Activated CD8-positive, alpha-beta T cell treated with anti-CD3 and anti-CD28 coated beads for 36 hours (primary cell): ENCODE results near the gene VRTN. TPM values are rescaled to one million over a fixed set of nuclear protein-coding genes. Genes with fewer than 3 reads are reported as not detected.

Experiments used
- ATAC-seq: fragments of 200-7000 bp; cut with Tn5 transposase; one replicate; pipeline ENCODE4 v1.10.0; 2021; ENCODE audit warnings: mild to moderate bottlenecking, moderate library complexity
- CTCF ChIA-PET: fragments of 350-600 bp; sonication (Branson Sonifier 250); formaldehyde crosslinking; loops from one replicate; lab custom pipeline; 2021; ENCODE audit warnings: antibody characterized with exemption; lab: Charles Lee
- POLR2A ChIA-PET: fragments of 350-600 bp; sonication (Branson Sonifier 250); formaldehyde crosslinking; loops from one replicate; lab custom pipeline; 2021; ENCODE audit warnings: antibody characterized with exemption; lab: Charles Lee
- DNase-seq: peaks from one replicate; pipeline ENCODE4 v3.0.0-alpha.2; 2020
- H3K27ac Mint-ChIP-seq: one replicate; pipeline ENCODE4 v1.8.0; 2021; ENCODE audit warnings: mild to moderate bottlenecking, mixed read lengths
- H3K27me3 Mint-ChIP-seq: one replicate; pipeline ENCODE4 v1.8.0; 2021; ENCODE audit warnings: mixed read lengths
- H3K36me3 Mint-ChIP-seq: one replicate; pipeline ENCODE4 v1.8.0; 2021; ENCODE audit warnings: low read depth, mixed read lengths
- H3K4me1 Mint-ChIP-seq: one replicate; pipeline ENCODE4 v1.8.0; 2021; ENCODE audit warnings: low read depth, mixed read lengths
- H3K4me3 Mint-ChIP-seq: one replicate; pipeline ENCODE4 v1.8.0; 2021; ENCODE audit warnings: mild to moderate bottlenecking, moderate library complexity, mixed read lengths
- H3K9me3 Mint-ChIP-seq: one replicate; pipeline ENCODE4 v1.8.0; 2021; ENCODE audit warnings: mixed read lengths
- CTCF ChIP-seq: fragments of 200-600 bp; IDR thresholded peaks from one replicate; pipeline ENCODE4 v1.8.0; 2022; ENCODE audit warnings: antibody characterized with exemption, mild to moderate bottlenecking
- intact Hi-C: fragments of 100-400 bp; cut with micrococcal nuclease; formaldehyde crosslinking; loops from one replicate; pipeline ENCODE4 v1.10.0; 2022
- total RNA-seq, 2 experiments: library from RNA; stranded (reverse); gene quantifications; one replicate each; pipeline ENCODE4 v1.2.3, GENCODE V29; 2021

VRTN gene
- not detected for total RNA-seq

GRCh38 chr14:74348241-74348734 is at the start of gene VRTN:
Gene VRTN (plus strand): TSS chr14:74348471. CDS start chr14:74356784, 8,313 bp downstream.
- Mint-ChIP-seq H3K36me3 (no peaks in the 10 kb centered on the region), H3K27me3 (peaks cover 5% of the 10 kb centered on the region), H3K4me3 (no peak within 1 kb of the TSS), H3K9me3 (no peaks in the 10 kb centered on the region), H3K27ac (no peak within 1 kb of the TSS), H3K4me1 (no peaks in the 10 kb centered on the region)
- intact Hi-C loops, result no loop called here
- DNase-seq (no peak), ATAC-seq (no peak)
- ChIA-PET POLR2A (no interaction called here), CTCF (no interaction called here)
- no peak for TF ChIP-seq CTCF

- POLR2A ChIA-PET, result no interaction called here
- Mint-ChIP-seq H3K27me3 (no peaks in the 10 kb centered on the region), H3K4me3 (no peak overlapping the region), H3K36me3 (peaks cover 24% of the 10 kb centered on the region), H3K4me1 (peaks cover 23% of the 10 kb centered on the region), H3K9me3 (no peaks in the 10 kb centered on the region), H3K27ac (peak overlapping the region; percentile 13)
- TF ChIP-seq CTCF, result no peak
- intact Hi-C loops, result no loop called here
- no peak for DNase-seq
- CTCF ChIA-PET, result interaction anchor here (1.0 kb wide), 1 partner anchor 46 kb away, joined by 3 read pairs; no protein-coding TSS in a partner anchor
- ATAC-seq, result no peak
Observed at GRCh38 chr14:74299061-74299545, 49.2 kb upstream of the VRTN start.

- Mint-ChIP-seq H3K27ac (peak overlapping the region; percentile 97), H3K4me1 (peaks cover 23% of the 10 kb centered on the region), H3K4me3 (peak overlapping the region; percentile 100), H3K9me3 (no peaks in the 10 kb centered on the region), H3K27me3 (no peaks in the 10 kb centered on the region), H3K36me3 (peaks cover 18% of the 10 kb centered on the region)
- no peak for DNase-seq
- no peak for ATAC-seq
- POLR2A ChIA-PET, result interaction anchor here (0.9 kb wide), 1 partner anchor 11 kb away, joined by 3 read pairs; no protein-coding TSS in a partner anchor
- TF ChIP-seq CTCF, result no peak
- CTCF ChIA-PET, result interaction anchor here (1.0 to 1.3 kb wide), 3 partner anchors 10 to 62 kb away, joined by 3 to 4 read pairs (median 3); no protein-coding TSS in a partner anchor
- intact Hi-C loops, result no loop called here
Observed at GRCh38 chr14:74301594-74302151, 46.6 kb upstream of the VRTN start.

- Mint-ChIP-seq H3K9me3 (no peaks in the 10 kb centered on the region), H3K4me1 (peaks cover 23% of the 10 kb centered on the region), H3K27ac (peak overlapping the region; percentile 97), H3K36me3 (peaks cover 16% of the 10 kb centered on the region), H3K4me3 (peak overlapping the region; percentile 100), H3K27me3 (no peaks in the 10 kb centered on the region)
- DNase-seq (peak; percentile 37), ATAC-seq (peak; percentile 74)
- ChIA-PET CTCF (interaction anchor here (0.9 to 1.3 kb wide), 5 partner anchors 8 to 95 kb away, joined by 3 to 4 read pairs (median 3); no protein-coding TSS in a partner anchor), POLR2A (interaction anchor here (0.9 kb wide), 1 partner anchor 11 kb away, joined by 3 read pairs; no protein-coding TSS in a partner anchor)
- peak; percentile 55 for TF ChIP-seq CTCF
- intact Hi-C loops, result no loop called here
Observed at GRCh38 chr14:74302152-74302628, 46.1 kb upstream of the VRTN start.
